Neural progenitor cell (in vitro differentiated cells): ENCODE results near the gene IFFO2. TPM values are rescaled to one million over a fixed set of nuclear protein-coding genes. Genes with fewer than 3 reads are reported as not detected.

ENCODE experiments used
- DNase-seq: peaks from one replicate; pipeline ENCODE4 v3.0.0-alpha.2; 2016; ENCODE audit warnings: low spot score
- H2AFZ ChIP-seq: fragments of 200-600 bp; sonication (generic); replicated peaks from 2 replicates; pipeline ENCODE4 v1.6.1; 2016; ENCODE audit warnings: antibody characterized with exemption
- H3F3A ChIP-seq: fragments of 200-600 bp; sonication (generic); 2 replicates; pipeline ENCODE4 v1.6.1; 2016; ENCODE audit warnings: antibody characterized with exemption, low read depth
- H3K27ac ChIP-seq: fragments of 200-600 bp; sonication (generic); 2 replicates; pipeline ENCODE4 v1.5.1; 2016; ENCODE audit warnings: mild to moderate bottlenecking
- H3K27me3 ChIP-seq: fragments of 200-600 bp; sonication (generic); 2 replicates; pipeline ENCODE4 v1.6.1; 2016; ENCODE audit warnings: mild to moderate bottlenecking, moderate library complexity
- H3K36me3 ChIP-seq: fragments of 200-600 bp; sonication (generic); 2 replicates; pipeline ENCODE4 v1.5.1; 2016
- H3K4me1 ChIP-seq: fragments of 200-600 bp; sonication (generic); 2 replicates; pipeline ENCODE4 v1.6.1; 2016; ENCODE audit warnings: mixed run types
- H3K4me2 ChIP-seq: fragments of 200-600 bp; sonication (generic); 2 replicates; pipeline ENCODE4 v1.6.1; 2016
- H3K4me3 ChIP-seq: fragments of 200-600 bp; sonication (generic); 2 replicates; pipeline ENCODE4 v1.5.1; 2016
- H3K79me2 ChIP-seq: fragments of 200-600 bp; sonication (generic); 2 replicates; pipeline ENCODE4 v1.6.1; 2016; ENCODE audit warnings: low read depth
- H3K9ac ChIP-seq: fragments of 200-600 bp; sonication (generic); 2 replicates; pipeline ENCODE4 v1.6.1; 2016
- H3K9me3 ChIP-seq: fragments of 200-600 bp; sonication (generic); 2 replicates; pipeline ENCODE4 v1.5.1; 2016; ENCODE audit warnings: low read depth
- H4K20me1 ChIP-seq: fragments of 200-600 bp; sonication (generic); 2 replicates; pipeline ENCODE4 v1.6.1; 2016; ENCODE audit warnings: low read depth
- H3K27ac Mint-ChIP-seq: 3 replicates; pipeline ENCODE4 v1.8.0; 2021; ENCODE audit warnings: mixed read lengths
- H3K27me3 Mint-ChIP-seq: 2 replicates; pipeline ENCODE4 v1.8.0; 2022; ENCODE audit warnings: low read depth, mild to moderate bottlenecking, inconsistent platforms, moderate library complexity, mixed read lengths; ENCODE audit not compliant: insufficient read depth
- H3K36me3 Mint-ChIP-seq: 3 replicates; pipeline ENCODE4 v1.8.0; 2021; ENCODE audit warnings: mixed read lengths
- H3K4me1 Mint-ChIP-seq: 3 replicates; pipeline ENCODE4 v1.8.0; 2021; ENCODE audit warnings: mixed read lengths
- H3K4me3 Mint-ChIP-seq: 3 replicates; pipeline ENCODE4 v1.8.0; 2021; ENCODE audit warnings: mild to moderate bottlenecking, moderate library complexity, mixed read lengths
- H3K9me3 Mint-ChIP-seq: 3 replicates; pipeline ENCODE4 v1.8.0; 2020; ENCODE audit warnings: mixed read lengths
- EZH2 ChIP-seq: fragments of 200-600 bp; sonication (generic); IDR thresholded peaks from 2 replicates; pipeline ENCODE4 v1.6.1; 2017; ENCODE audit warnings: antibody characterized with exemption, mild to moderate bottlenecking, moderate library complexity
- EZH2phosphoT487 ChIP-seq: fragments of 200-600 bp; sonication (generic); IDR thresholded peaks from 2 replicates; pipeline ENCODE4 v1.6.1; 2017; ENCODE audit warnings: antibody characterized with exemption
- total RNA-seq: library from RNA; depleted of rRNA; stranded (reverse); fragments of >200 nt; gene quantifications from 2 replicates; pipeline ENCODE4 v1.2.3, GENCODE V29; 2015; ENCODE audit warnings: low replicate concordance
- TF ChIP-seq, protein P1 (sequence below): fragments of 200-600 bp; sonication (generic); IDR thresholded peaks from 2 replicates; pipeline ENCODE4 v1.5.1; 2017; ENCODE audit warnings: antibody characterized with exemption, mild to moderate bottlenecking

IFFO2 gene
- total RNA-seq, 1 donor from 2014 or later = 0.65 TPM

- Histone ChIP-seq H3K9me3 (no peaks in the 10 kb centered on the region), H3F3A (no peaks in the 10 kb centered on the region), H3K36me3 (no peaks in the 10 kb centered on the region), H4K20me1 (no peaks in the 10 kb centered on the region), H3K27me3 (no peaks in the 10 kb centered on the region), H3K4me3 (no peak overlapping the region), H2AFZ (no peak overlapping the region), H3K79me2 (no peaks in the 10 kb centered on the region), H3K27ac (no peak overlapping the region), H3K4me2 (no peak overlapping the region), H3K4me1 (peaks cover 7% of the 10 kb centered on the region), H3K9ac (no peak overlapping the region)
- Mint-ChIP-seq H3K4me1 (peaks cover 35% of the 10 kb centered on the region), H3K9me3 (no peaks in the 10 kb centered on the region), H3K27me3 (peaks cover 6% of the 10 kb centered on the region), H3K27ac (peak overlapping the region; percentile 5), H3K4me3 (peak overlapping the region; percentile 0), H3K36me3 (no peaks in the 10 kb centered on the region)
- TF ChIP-seq, protein P1, sequence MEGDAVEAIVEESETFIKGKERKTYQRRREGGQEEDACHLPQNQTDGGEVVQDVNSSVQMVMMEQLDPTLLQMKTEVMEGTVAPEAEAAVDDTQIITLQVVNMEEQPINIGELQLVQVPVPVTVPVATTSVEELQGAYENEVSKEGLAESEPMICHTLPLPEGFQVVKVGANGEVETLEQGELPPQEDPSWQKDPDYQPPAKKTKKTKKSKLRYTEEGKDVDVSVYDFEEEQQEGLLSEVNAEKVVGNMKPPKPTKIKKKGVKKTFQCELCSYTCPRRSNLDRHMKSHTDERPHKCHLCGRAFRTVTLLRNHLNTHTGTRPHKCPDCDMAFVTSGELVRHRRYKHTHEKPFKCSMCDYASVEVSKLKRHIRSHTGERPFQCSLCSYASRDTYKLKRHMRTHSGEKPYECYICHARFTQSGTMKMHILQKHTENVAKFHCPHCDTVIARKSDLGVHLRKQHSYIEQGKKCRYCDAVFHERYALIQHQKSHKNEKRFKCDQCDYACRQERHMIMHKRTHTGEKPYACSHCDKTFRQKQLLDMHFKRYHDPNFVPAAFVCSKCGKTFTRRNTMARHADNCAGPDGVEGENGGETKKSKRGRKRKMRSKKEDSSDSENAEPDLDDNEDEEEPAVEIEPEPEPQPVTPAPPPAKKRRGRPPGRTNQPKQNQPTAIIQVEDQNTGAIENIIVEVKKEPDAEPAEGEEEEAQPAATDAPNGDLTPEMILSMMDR = no peak
- TF ChIP-seq EZH2 (no peak), EZH2phosphoT487 (no peak)
- no peak for DNase-seq
Observed at GRCh38 chr1:18931730-18932129, 24.7 kb downstream of the IFFO2 start.

DNA sequence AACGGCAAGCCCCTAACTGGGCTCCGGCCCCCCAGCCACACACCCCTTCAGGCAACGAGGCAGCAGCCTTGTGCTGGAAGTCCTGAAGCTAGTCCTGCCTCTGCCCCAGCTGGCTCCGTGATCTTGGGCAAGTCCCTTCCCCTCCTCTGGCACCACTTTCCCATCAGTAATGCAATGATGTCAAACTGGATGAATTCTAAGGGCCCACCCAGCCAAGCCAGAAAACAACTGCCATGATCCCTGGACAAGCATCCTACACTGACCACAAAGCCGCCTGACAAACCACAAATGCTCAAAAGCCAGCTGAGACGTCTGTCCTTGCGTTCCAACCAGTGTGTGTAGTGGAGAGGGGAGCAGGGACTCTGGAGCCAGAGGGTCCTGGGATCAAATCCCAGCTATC lies 26.8 kb downstream of the IFFO2 start:
- Histone ChIP-seq H3K79me2 (no peaks in the 10 kb centered on the region), H3F3A (no peaks in the 10 kb centered on the region), H3K27me3 (no peaks in the 10 kb centered on the region), H3K36me3 (no peaks in the 10 kb centered on the region), H2AFZ (no peak overlapping the region), H3K27ac (no peak overlapping the region), H3K4me2 (no peak overlapping the region), H3K9me3 (no peaks in the 10 kb centered on the region), H3K4me1 (peaks cover 7% of the 10 kb centered on the region), H4K20me1 (no peaks in the 10 kb centered on the region), H3K4me3 (no peak overlapping the region), H3K9ac (no peak overlapping the region)
- Mint-ChIP-seq H3K9me3 (peaks cover 2% of the 10 kb centered on the region), H3K36me3 (peaks cover 2% of the 10 kb centered on the region), H3K27ac (no peak overlapping the region), H3K27me3 (peaks cover 8% of the 10 kb centered on the region), H3K4me3 (no peak overlapping the region), H3K4me1 (peaks cover 39% of the 10 kb centered on the region)
- no peak for DNase-seq
- TF ChIP-seq EZH2phosphoT487 (no peak), EZH2 (no peak)
- TF ChIP-seq, protein P1 = no peak

- Histone ChIP-seq H3K27me3 (no peaks in the 10 kb centered on the region), H3K9ac (no peak overlapping the region), H2AFZ (no peak overlapping the region), H3K36me3 (no peaks in the 10 kb centered on the region), H4K20me1 (no peaks in the 10 kb centered on the region), H3K4me2 (no peak overlapping the region), H3K9me3 (no peaks in the 10 kb centered on the region), H3K4me1 (peaks cover 7% of the 10 kb centered on the region), H3K27ac (no peak overlapping the region), H3K79me2 (no peaks in the 10 kb centered on the region), H3K4me3 (no peak overlapping the region), H3F3A (no peaks in the 10 kb centered on the region)
- Mint-ChIP-seq H3K4me1 (peaks cover 40% of the 10 kb centered on the region), H3K4me3 (no peak overlapping the region), H3K9me3 (peaks cover 2% of the 10 kb centered on the region), H3K27me3 (peaks cover 8% of the 10 kb centered on the region), H3K27ac (no peak overlapping the region), H3K36me3 (peaks cover 2% of the 10 kb centered on the region)
- TF ChIP-seq, protein P1 = no peak
- TF ChIP-seq EZH2 = no peak
- no peak for TF ChIP-seq EZH2phosphoT487
- DNase-seq = no peak
Observed at GRCh38 chr1:18928985-18929384, 27.5 kb downstream of the IFFO2 start.
